PC-3 (cell line): Measurements from ENCODE around the gene ARRB2.

Experiments
- EZH2 ChIP-seq: fragments of 300-600 bp; sonication (generic); IDR thresholded peaks from one replicate; pipeline ENCODE4 v1.6.1; 2017; ENCODE audit warnings: antibody characterized with exemption, mild to moderate bottlenecking, low read length; ENCODE audit not compliant: unreplicated experiment
- TF ChIP-seq, protein P1 (sequence below): fragments of 300-600 bp; sonication (generic); conservative IDR thresholded peaks from 2 replicates; pipeline ENCODE4 v1.5.1; 2017; ENCODE audit warnings: antibody characterized with exemption, low read depth, mild to moderate bottlenecking, low read length

DNA sequence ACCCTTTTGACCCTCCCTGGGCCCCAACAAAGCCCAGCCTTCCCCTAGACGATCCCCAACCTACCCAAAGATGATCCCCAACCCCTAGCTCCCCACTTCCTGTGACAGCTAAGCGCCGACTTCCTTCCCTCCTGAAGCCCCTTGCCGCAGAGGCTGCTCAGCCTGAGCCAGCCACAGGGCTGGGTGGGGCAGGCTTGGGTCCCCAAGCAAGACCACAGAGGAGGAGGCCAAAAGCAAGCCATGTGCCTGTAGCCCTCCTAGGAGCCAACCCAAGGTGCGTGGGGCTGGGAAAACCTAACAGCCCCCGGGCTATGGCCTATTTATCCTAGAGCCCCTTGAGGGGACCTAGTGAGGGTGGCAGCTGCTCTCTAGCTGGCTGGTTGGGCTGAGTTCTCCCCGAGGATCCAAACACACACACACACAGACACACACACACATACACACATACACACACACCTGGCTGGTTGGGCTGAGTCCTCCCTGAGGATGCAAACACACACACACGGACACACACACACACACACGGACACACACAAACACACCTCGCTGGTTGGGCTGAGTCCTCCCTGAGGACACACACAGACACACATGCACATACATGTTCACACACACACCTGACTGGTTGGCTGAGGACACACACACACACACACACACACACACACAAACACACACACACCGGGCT lies 4.8 kb downstream of the ARRB2 start:
- TF ChIP-seq, protein P1, sequence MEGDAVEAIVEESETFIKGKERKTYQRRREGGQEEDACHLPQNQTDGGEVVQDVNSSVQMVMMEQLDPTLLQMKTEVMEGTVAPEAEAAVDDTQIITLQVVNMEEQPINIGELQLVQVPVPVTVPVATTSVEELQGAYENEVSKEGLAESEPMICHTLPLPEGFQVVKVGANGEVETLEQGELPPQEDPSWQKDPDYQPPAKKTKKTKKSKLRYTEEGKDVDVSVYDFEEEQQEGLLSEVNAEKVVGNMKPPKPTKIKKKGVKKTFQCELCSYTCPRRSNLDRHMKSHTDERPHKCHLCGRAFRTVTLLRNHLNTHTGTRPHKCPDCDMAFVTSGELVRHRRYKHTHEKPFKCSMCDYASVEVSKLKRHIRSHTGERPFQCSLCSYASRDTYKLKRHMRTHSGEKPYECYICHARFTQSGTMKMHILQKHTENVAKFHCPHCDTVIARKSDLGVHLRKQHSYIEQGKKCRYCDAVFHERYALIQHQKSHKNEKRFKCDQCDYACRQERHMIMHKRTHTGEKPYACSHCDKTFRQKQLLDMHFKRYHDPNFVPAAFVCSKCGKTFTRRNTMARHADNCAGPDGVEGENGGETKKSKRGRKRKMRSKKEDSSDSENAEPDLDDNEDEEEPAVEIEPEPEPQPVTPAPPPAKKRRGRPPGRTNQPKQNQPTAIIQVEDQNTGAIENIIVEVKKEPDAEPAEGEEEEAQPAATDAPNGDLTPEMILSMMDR = no peak
- TF ChIP-seq EZH2 = no peak
